ENCODE results near the gene SCN4B. TPM values are rescaled to one million over a fixed set of nuclear protein-coding genes. Genes with fewer than 3 reads are reported as not detected.

The SCN4B gene
- total RNA-seq, 1 experiment from 2014 or later, result not detected

- ChIA-PET POLR2A (ENCODE audit: unreplicated experiment) (no interaction called here), CTCF (no interaction called here)
- H3K4me3 ChIP-seq, result 0 out of 2 replicates have a peak overlapping the region, but pooled peaks have one; percentile 5
- H3F3A ChIP-seq (ENCODE audit: insufficient read depth, low read depth), result peaks cover 24% of the 10 kb centered on the region; the same call in 1 of the 2 replicates
- H3K4me2 ChIP-seq, result peak overlapping the region; percentile 69
- H3K27ac ChIP-seq, result peak overlapping the region; percentile 51
- TF ChIP-seq EZH2 (IDR thresholded peaks at IDR 0.05; ENCODE audit: low read depth) (no peak), CTCF (conservative IDR thresholded peaks at IDR 0.05) (no peak)
- peaks cover 25% of the 10 kb centered on the region for H3K4me1 ChIP-seq (replicated peaks; ENCODE audit: insufficient read depth)
- H3K36me3 ChIP-seq (ENCODE audit: low read depth), result no peaks in the 10 kb centered on the region
- H3K79me2 ChIP-seq (ENCODE audit: low read depth), result no peaks in the 10 kb centered on the region
- H4K20me1 ChIP-seq (ENCODE audit: insufficient read depth), result no peaks in the 10 kb centered on the region
- DNase-seq, result peak; percentile 41 to 99
- peaks cover 8% of the 10 kb centered on the region; the same call in 1 of the 2 replicates for H3K27me3 ChIP-seq (ENCODE audit: insufficient read depth, low read depth)
- no peaks in the 10 kb centered on the region for H3K9me2 ChIP-seq (ENCODE audit: insufficient read depth)
- BruUV-seq (replicated peaks), result no TSS peak
- H2AFZ ChIP-seq, result 0 out of 2 replicates have a peak overlapping the region, but pooled peaks have one; percentile 6
- intact Hi-C loops (cut with micrococcal nuclease; ENCODE audit: unreplicated experiment), result no loop called here
- H3K9me3 ChIP-seq (ENCODE audit: insufficient read depth, low read depth), result no peaks in the 10 kb centered on the region
These were observed 22.7 kb upstream of the SCN4B start for GRCh38 chr11:118175031-118175992.

GRCh38 chr11:118174006-118174567 is 21.5 kb upstream of the SCN4B start:
- Histone ChIP-seq H4K20me1 (ENCODE audit: insufficient read depth) (no peaks in the 10 kb centered on the region), H2AFZ (no peak overlapping the region), H3K79me2 (ENCODE audit: low read depth) (no peaks in the 10 kb centered on the region), H3K36me3 (ENCODE audit: low read depth) (no peaks in the 10 kb centered on the region), H3K27me3 (ENCODE audit: insufficient read depth, low read depth) (peaks cover 19% of the 10 kb centered on the region), H3K27ac (no peak overlapping the region), H3F3A (ENCODE audit: insufficient read depth, low read depth) (peaks cover 24% of the 10 kb centered on the region; the same call in 1 of the 2 replicates), H3K4me1 (replicated peaks; ENCODE audit: insufficient read depth) (peaks cover 25% of the 10 kb centered on the region), H3K9me2 (ENCODE audit: insufficient read depth) (no peaks in the 10 kb centered on the region), H3K4me2 (peak overlapping the region; percentile 69), H3K9me3 (ENCODE audit: insufficient read depth, low read depth) (no peaks in the 10 kb centered on the region), H3K4me3 (no peak overlapping the region)
- intact Hi-C loops (cut with micrococcal nuclease; ENCODE audit: unreplicated experiment), result loop anchor here (5.0 kb wide), 1 partner anchor 227 kb away; no protein-coding TSS in a partner anchor
- POLR2A ChIA-PET (ENCODE audit: unreplicated experiment), result no interaction called here
- CTCF ChIA-PET, result interaction anchor here (0.6 kb wide), 1 partner anchor 264 kb away, joined by 4 read pairs; no protein-coding TSS in a partner anchor
- DNase-seq, result no peak
- no peak for TF ChIP-seq EZH2 (IDR thresholded peaks at IDR 0.05; ENCODE audit: low read depth)
- TF ChIP-seq CTCF (conservative IDR thresholded peaks at IDR 0.05), result no peak
- no TSS peak for BruUV-seq (replicated peaks)

GRCh38 chr11:118172356-118172755 is 19.7 kb upstream of the SCN4B start:
- Histone ChIP-seq H2AFZ (no peak overlapping the region), H3F3A (ENCODE audit: insufficient read depth, low read depth) (peaks cover 24% of the 10 kb centered on the region; the same call in 1 of the 2 replicates), H3K4me3 (no peak overlapping the region), H3K36me3 (ENCODE audit: low read depth) (no peaks in the 10 kb centered on the region), H3K4me2 (no peak overlapping the region), H3K27ac (no peak overlapping the region), H3K79me2 (ENCODE audit: low read depth) (no peaks in the 10 kb centered on the region), H3K27me3 (ENCODE audit: insufficient read depth, low read depth) (peaks cover 33% of the 10 kb centered on the region), H3K9me3 (ENCODE audit: insufficient read depth, low read depth) (no peaks in the 10 kb centered on the region), H3K9me2 (ENCODE audit: insufficient read depth) (no peaks in the 10 kb centered on the region), H4K20me1 (ENCODE audit: insufficient read depth) (no peaks in the 10 kb centered on the region), H3K4me1 (replicated peaks; ENCODE audit: insufficient read depth) (peaks cover 25% of the 10 kb centered on the region)
- BruUV-seq (replicated peaks), result no TSS peak
- DNase-seq, result no peak
- intact Hi-C loops (cut with micrococcal nuclease; ENCODE audit: unreplicated experiment), result loop anchor here (5.0 kb wide), 1 partner anchor 225 kb away; no protein-coding TSS in a partner anchor
- POLR2A ChIA-PET (ENCODE audit: unreplicated experiment), result no interaction called here
- TF ChIP-seq EZH2 (IDR thresholded peaks at IDR 0.05; ENCODE audit: low read depth) (no peak), CTCF (conservative IDR thresholded peaks at IDR 0.05) (no peak)
- CTCF ChIA-PET, result interaction anchor here (0.6 to 0.7 kb wide), 2 partner anchors 16 to 930 kb away, joined by 4 read pairs; partner anchors contain the start of gene DPAGT1

Measured in PC-9 (cell line).